HG02759 (cell line): Measurements from ENCODE around the gene KIF3A.

Experiments used
- ATAC-seq: cut with Tn5 transposase; IDR thresholded peaks from one replicate; pipeline ENCODE4 v1.9.1; 2021; ENCODE audit warnings: mild to moderate bottlenecking, moderate library complexity; ENCODE audit not compliant: unreplicated experiment

KIF3A gene

DNA sequence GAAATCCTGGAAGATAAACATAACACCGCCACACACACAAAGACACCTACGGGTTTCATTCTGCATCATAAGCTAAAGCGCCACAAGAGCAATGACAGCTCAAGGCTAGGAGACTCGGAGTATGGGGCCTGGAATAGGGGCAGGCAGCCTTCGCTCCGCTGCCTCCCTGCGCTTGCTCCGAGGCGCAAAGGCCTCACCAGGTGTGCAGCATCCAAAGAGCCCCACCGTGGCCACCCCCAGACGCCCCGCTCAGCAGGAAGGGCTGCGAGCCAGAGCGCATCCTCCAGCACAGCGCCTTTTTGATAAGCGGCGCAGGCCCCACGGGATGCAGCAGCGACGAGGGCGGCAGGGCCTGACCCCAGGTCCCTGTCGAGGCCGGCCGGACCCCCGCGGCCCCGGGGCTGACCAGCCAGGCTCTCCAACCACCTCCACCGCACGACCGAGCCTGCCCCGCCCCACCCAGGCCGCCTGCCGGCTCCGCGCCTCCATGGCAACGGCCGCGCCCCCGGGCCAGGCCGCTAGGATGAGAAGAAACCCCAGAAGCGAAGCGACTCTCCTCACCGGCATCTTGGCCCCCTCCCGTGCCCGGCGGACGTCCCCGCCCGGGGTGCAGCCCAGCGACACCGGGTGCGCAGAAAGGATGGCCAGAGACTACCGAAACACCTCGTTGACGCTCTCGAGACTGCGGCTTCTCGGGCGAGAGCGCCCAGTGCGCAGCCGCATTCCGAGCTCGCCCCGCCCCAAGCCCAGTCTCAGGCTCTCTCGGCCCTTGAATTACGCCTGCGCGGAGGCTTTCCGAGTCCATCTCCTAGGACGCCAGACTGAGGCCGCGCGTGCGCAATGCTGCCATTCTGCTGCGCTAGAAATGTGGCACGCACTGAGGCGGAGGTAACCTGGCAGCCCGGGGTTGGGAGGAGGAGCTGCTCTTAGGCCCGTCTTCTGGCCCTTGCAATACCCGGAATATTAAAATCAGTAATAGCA is at the start of gene KIF3A:
TSS of gene KIF3A (minus strand) at position 694 of the 981 bp plus-strand sequence. CDS start at position 567, 127 bp downstream.
- peak; percentile 87 for ATAC-seq

DNA sequence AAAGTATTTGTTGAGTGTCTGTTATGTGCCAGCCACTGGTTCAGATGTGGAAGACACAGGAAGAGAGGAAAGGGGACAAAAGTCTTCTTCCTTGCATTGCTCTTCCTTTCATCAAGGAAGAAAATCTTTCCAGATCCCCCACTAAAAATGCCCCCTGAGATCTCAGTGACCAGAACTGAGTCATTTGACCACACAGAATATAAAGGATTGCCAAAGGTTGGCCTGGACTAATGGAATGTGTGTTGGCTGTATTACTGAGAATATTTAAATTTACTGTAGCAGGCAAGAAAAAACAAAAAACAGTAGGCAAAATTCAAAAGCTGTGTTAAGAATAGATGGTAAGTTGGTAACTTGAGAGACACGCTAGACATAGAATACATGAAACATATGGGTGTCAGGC is 49.7 kb upstream of the KIF3A start:
- ATAC-seq, result no peak

DNA sequence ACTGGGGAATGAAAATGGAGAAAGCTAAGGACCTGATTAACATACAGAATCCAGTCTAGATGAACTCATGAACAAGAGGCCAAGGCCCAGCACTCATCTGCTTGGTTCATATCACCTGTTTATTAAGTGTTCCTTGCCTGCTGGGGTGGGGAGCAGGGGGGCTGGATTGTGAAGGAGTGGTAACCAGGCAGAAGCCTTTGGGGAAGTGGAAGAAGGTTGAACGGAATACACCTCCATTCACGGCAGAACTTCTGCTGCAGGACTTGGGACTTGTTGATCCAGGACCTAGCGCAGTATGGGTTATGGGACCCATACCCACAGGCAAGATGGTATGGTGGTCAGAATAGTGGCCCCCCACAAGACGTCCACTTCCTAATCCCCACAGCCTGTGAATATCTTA is 48.5 kb upstream of the KIF3A start:
- ATAC-seq, result no peak

DNA sequence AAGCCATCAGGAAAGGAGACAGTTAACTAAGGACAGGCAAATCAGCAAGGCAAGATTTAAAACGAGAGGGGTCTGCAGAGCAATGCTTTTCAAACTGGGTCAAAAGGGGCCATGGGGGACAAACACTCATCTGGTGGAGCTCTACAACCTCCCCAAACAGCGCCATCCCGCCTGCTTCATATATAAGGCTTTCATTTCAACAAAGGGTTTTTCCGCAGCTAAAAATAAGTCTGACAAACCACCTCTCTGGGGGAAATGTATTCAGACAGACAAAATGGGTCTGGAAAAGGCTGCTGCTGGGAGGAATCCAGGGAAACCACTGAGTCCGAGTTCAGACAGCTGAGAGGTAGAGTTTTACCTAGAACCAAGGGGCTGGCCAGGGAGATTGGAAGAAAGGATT is 48.0 kb upstream of the KIF3A start:
- ATAC-seq, result no peak

DNA sequence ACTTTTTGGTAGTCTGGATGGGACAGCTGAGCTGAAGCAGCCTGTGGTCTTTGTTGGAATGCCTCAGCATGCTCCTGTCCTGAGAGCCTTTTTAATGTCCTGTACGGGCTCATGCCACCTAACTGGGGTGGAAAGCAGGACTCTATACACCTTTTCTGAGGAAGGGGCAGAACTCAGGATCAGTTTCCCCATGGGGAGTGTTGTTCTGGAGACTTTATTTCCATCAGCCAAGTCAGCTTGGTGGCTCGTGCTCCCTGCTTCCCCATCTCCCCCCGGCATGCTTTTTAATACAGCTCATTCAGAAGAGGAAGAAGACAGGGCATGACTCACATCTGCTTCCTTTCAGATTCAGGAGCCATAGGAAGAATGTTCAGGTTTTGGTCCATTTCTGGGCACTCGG is 44.8 kb upstream of the KIF3A start:
- ATAC-seq, result no peak

DNA sequence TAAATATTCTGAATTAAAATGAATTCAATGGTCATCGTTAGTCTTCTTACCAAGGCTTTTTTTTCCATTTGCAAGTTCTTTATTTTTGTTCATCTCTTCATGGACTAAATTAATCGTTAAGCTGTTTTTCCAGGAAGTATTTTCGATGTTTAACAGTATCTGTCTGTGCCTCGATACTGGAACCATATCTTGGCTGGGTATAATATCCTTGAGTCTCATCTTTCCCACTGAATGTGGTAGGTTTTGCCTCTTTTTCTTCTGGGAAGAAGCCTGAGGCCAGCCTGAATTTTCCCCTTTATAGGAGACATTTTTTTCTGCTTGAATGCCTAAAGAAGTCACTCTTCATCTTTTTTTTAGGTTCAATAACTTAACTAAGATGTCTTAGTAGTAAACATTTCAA is 43.7 kb upstream of the KIF3A start:
- no peak for ATAC-seq

DNA sequence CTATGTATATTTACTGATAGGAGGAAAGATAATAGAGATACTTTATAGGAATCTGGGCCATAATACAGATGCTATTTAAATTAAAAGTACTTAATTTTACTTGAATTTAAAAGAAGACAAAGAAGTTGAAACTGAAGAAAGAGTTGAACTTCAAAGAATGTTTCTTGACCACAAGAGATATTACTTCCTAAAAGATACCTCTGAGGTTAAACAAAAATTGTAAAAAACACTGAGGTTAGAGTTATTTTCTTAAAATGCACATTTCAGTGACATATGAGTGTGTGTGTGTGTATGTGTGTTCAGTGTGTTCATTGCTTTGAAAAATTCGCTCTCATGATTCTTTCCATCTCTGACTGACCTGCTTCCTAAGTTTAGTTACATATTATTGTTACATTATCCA is 43.2 kb upstream of the KIF3A start:
- ATAC-seq, result no peak

DNA sequence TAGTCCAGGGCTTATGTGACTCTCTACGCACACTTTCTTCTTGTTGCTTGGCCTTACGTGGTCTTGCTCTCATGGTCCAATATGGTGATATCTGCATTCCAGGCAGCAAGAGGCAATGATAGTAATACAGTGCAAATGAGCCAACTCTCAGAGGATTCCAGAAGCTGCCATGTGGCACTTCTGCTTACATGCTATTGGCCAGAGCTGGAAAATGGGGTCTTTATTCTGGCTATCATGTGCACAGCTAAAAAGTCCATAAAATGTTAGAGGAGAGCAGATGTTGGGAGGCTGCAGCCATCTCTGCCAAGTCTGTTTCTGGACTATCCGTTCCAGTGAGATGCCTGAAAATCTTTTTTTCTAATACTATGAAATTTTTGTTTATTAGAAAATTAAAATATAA is 42.6 kb upstream of the KIF3A start:
- ATAC-seq, result no peak

DNA sequence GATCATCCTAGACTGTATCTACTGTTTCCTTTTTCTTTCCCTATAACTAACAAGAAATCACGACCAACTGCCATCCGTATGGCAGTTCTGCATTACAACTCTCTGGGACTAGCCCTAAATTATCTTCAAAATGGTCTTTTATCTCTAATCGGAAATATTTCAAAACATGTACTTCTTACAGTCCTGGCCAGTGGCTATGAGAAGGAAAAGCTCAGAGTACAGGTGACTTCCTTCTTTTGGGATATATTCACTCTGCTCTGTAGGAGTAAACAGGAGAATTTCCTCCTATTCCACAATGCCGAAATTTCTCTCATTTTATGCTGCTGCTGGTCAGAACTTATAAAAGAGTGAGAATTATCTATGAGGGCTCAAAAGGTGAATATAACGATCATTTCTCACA is 41.5 kb upstream of the KIF3A start:
- ATAC-seq, result no peak

DNA sequence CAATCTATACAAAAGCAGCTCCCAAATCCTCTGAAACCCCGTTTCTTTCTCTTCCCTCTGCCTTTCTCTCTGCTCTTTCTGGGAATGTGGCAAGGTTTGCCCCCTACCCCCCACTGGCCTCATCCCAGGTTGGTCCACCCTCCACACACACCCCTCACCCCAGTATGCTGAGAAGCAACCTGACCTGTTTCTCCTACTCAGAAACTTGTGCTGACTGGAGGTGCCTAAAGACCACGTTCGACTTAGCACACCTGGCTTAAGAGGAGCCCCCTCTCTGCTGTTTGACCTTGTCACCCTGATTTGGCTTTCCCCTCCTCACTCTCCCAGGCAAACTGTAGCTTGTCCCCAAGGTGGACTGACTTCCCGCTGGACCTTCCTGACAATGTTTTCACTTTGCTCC is 40.8 kb upstream of the KIF3A start:
- ATAC-seq, result no peak

DNA sequence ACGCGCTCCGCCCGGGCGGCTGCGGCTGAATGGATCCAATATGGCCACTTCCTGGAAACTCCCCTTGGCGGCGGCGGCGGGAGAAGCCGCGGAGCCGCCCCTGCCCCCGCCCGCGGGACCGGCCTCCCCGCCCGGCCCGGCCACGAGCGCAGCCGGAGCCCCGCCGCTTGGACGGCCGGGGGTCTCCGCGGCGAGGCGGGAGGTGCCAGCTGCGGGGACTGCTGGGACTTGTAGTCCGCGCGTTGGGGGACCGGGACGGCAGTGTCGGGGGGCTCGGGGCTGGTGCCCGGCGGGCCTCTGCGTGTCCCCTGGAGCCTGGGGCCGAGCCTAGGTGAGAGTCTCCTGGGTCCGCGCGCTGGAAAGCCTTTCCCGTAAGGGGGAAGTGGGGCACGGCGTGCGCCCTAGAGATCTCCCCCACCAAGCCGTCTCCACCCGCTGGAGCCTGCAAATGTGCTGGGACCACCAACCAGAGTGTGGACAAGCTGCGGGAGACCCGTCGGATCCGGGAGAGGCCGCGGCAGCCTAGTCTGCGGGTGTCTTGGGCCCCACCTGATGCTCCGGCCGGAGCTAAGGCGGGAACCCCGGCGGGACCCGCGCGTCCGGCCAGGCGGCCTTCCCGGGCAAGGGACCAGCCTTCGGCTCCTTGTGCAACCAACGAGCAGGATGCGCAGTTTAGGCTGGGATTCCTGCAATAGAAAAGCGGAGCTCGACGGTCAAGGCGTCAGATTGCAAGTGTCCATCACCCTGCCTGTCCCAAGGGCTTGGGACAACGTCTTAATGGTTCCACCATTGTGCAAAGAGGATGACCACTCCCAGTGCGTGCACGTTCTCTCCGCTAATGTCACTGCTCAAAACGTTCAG is 40.1 kb upstream of the KIF3A start, which contains the start of gene SEPTIN8:
TSS of gene SEPTIN8 (minus strand) at position 31 of the 861 bp plus-strand sequence. CDS start 102 bp downstream, outside the sequence.
- ATAC-seq, result peak; percentile 73

DNA sequence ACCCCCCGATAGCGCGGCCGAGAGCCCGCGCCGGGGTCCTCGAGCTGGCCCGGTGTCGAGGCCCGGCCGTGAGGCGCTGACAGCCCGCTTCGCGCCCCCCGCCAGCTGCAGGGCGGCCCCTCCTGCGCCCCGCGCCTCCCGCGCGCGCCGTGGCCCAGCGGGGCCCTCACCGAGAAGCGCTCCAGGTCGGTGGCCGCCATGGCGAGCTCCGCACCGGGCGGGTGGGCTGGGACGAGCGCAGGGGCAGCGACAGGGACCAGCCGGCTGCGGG is 39.5 kb upstream of the KIF3A start:
- no peak for ATAC-seq

DNA sequence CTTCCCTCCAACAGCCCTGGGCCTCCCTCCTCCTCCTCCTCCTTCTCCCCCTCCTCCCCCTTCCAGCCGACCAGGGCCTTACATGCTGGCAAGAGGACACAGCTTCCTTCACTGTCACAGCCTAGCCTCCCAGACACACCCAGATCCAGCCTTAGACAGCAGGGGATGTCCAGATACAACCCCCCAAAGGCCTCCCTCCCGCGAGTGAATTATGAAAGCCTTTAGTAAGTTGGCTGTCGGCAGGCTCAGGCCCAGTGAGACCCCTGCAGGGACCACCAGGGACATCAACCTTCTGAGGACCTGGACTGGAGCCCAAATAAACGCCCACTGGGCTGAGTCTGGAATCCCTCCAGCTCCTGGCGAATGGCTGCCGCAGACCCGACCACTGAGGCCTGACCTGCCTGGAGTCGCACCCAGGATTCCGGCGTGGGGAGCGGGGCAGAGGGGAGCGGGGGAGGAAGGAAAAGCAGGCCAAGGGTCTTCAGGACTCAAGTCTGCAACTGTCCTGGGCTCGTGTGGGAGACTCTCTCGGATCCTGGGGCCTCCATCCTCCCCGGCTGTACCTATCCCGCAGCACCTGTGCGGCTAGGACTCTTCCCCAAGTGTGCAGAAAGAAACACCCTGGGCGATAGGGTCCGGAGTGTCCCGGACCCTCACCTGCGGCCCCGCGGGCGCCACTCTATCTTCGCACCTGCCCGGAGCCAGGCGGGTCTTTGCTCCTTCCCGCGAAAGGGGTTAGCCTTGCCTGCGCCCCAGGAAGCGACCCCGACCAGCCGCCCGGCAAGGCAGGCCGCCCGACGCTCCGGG is 39.0 kb upstream of the KIF3A start:
- ATAC-seq, result peak; percentile 16

DNA sequence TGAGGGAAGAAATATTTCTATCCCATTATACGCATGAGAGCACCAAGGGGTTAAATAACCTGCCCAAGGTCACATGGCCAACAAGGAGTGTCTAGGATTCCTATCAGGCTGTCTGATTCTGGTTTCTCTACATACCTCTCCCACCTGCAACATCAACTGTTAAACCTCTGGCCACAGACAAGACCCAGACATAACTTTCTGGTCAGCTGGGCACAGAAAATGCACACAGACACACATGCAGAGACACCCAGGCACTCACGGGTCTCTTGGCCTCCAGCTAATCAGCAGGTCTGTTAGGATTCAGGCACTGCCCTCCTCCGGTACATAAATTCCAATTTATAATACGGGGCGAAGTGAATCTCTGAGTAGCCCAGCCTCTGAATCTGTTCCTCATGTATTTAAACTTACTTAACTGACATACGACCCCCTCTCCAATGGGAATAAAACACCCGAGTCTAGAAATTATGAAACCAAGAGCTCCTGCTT is 38.2 kb upstream of the KIF3A start:
- no peak for ATAC-seq

DNA sequence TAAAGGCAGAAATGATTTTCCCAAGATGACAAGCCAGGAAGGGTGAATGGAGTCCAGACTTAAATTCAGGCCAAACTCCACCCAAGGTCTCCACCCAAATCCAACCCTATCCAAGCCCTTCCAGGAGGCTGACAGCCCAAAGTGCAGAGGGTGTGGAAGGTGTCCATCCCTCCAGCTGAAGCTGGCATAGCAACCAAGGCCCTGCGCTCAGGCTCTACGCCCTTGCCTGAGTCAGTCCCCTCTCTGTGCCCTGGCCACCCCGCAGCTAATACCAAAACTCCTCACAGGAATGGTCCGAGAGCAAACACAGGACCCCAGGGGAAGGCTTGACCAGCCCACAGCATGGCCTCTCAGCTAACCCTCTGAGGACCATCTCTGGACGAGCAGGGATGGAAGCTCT is 37.5 kb upstream of the KIF3A start:
- ATAC-seq, result no peak

DNA sequence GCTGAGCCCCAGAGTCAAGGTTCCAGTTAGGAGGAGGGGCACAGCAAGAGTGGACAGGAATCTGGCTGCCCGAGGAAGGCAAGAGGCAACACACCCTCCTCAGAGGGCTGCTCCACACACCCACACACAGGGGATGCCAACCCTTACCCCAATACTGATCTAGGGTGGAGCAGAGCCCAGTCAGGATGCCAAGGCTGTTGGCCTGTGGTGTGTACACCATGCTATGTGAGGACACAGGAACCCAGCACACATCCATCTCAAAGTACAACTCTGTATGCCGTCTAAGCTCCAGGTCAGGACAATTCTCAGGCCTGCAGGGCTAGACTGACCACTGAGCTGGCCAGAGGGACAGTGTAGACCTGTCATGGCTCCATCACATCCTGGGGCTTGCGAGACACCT is 37.1 kb upstream of the KIF3A start:
- ATAC-seq, result no peak

DNA sequence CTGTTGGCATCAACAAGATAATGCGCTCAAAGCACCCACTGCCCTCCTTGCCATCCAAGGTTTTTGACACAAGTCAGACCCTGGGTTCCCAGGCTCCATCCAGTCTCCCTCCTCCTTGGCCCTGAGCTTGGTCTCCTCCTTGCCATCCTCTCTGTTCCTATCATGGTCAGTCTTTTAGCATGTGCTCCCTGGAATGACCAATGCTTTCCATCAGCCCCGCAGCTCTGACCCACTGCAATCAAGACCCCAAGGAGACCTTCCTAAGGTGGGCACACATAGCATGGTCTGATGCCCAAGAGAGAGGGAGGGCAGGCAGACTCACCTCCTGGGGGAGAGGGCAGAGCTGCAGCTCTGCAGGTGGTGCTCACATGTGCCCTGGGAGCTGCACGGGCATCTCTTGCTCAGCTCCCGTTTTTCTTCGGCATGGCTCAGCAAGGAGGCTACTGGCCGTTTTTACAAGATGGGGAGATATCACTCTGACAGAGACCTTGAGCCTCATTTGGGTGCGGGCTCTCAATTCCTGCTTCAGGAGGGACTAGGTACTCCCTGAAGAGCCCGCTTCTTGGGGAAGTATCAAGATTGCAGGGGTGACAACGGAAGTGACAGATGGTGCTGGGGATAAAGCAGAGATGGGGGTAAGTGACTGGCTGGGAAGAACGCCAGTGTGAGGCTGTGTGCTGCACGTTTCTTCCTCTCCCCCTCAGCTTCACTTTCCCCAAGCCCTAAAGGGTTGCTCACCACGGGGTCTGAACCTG is 36.4 kb upstream of the KIF3A start:
- no peak for ATAC-seq

DNA sequence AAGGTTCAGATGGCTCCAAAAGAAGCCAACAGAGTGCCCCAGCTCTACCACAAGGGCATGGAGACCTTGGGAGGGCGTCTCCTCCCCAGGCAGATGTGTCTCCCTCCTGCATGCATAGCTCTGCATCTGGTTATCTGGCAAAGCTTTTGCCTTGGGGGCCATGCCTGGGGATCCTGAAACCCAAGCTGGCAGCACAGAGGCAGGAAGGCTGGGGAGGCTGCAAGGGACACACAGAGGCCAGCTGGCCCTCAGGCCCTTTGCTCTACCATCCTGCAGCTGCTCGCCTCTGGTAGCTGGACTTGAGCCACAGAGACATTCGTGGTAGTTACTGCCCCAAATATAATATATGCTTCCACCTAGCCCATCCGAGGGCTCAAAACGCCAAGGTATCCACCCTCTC is 35.8 kb upstream of the KIF3A start:
- ATAC-seq, result no peak

DNA sequence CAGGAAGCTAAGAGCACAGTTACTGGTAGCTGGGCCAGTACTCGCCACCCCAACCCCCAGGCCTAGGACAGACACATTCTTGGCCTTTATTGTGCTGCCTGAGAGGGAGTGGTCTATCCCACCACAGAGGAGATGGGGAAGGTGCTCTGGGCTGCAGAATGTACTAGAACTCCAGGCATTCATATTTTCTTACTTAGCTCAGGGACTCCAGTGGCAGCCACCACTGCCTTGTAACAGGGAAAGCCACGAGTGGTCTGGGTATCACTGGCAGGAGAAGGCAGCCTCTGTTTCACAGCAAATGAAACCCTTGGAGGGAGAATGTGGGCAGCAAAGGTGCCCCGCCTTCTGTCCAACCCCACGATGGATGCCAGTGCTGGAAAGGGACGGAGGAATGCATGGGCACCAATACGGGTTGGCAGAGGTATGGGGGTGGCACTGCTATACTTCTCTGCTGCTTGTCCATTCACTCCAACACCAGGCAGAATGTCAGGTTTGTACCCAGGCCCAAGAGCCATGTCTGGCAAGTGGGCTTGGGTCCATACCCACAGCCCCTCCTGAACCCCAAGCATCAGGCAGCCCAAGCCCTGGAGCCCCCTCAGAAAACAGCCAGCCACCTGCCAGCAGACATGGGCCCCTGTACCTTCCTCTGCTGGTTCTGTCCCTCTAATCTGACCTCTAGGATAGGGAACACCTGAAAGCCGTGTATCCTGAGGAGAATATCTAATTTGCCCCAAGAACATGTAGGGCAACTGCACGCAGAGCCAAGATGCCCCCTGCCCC is 35.1 kb upstream of the KIF3A start:
- ATAC-seq, result no peak
